H9 (cell line): Measurements from ENCODE around the gene ATF7IP2. TPM values are rescaled to one million over a fixed set of nuclear protein-coding genes. Genes with fewer than 3 reads are reported as not detected.

Experiments
- DNase-seq: peaks from one replicate; pipeline ENCODE4 v3.0.0-alpha.2; 2017
- H2AFZ ChIP-seq: one replicate; pipeline ENCODE4 v1.6.1; 2013; ENCODE audit warnings: mild to moderate bottlenecking, low read length, control low read depth, moderate library complexity
- H2AK5ac ChIP-seq: 2 replicates; pipeline ENCODE4 v1.6.1; 2013; ENCODE audit warnings: low read length, control low read depth, mixed read lengths; ENCODE audit not compliant: insufficient read length
- H2BK120ac ChIP-seq: one replicate; pipeline ENCODE4 v1.6.1; 2013; ENCODE audit warnings: low read depth, mild to moderate bottlenecking, low read length, control low read depth, inconsistent platforms; ENCODE audit not compliant: poor library complexity, severe bottlenecking
- H2BK12ac ChIP-seq: 2 replicates; pipeline ENCODE4 v1.6.1; 2013; ENCODE audit warnings: low read length, control low read depth, mixed read lengths, low read depth; ENCODE audit not compliant: insufficient read length
- H2BK15ac ChIP-seq: 2 replicates; pipeline ENCODE4 v1.6.1; 2013; ENCODE audit warnings: low read depth, low read length, control low read depth
- H2BK20ac ChIP-seq: one replicate; pipeline ENCODE4 v1.6.1; 2013; ENCODE audit warnings: low read depth, mild to moderate bottlenecking, low read length, control low read depth, inconsistent platforms; ENCODE audit not compliant: poor library complexity, severe bottlenecking
- H2BK5ac ChIP-seq: 2 replicates; pipeline ENCODE4 v1.6.1; 2013; ENCODE audit warnings: low read length, control low read depth, mixed read lengths; ENCODE audit not compliant: insufficient read length
- H3K14ac ChIP-seq: 2 replicates; pipeline ENCODE4 v1.6.1; 2013; ENCODE audit warnings: low read length, control low read depth; ENCODE audit not compliant: insufficient read depth
- H3K18ac ChIP-seq: 2 replicates; pipeline ENCODE4 v1.6.1; 2013; ENCODE audit warnings: low read depth, mild to moderate bottlenecking, mixed read lengths, low read length, control low read depth; ENCODE audit not compliant: insufficient read length
- H3K23ac ChIP-seq: 2 replicates; pipeline ENCODE4 v1.6.1; 2013; ENCODE audit warnings: low read length, control low read depth, mixed read lengths, low read depth; ENCODE audit not compliant: insufficient read length
- H3K23me2 ChIP-seq: 2 replicates; pipeline ENCODE4 v1.6.1; 2013; ENCODE audit warnings: low read depth, mild to moderate bottlenecking, mixed read lengths, low read length, control low read depth; ENCODE audit not compliant: insufficient read length, poor library complexity, severe bottlenecking
- H3K27ac ChIP-seq: 2 replicates; pipeline ENCODE4 v1.5.1; 2013; ENCODE audit warnings: low read length, control low read depth, mixed read lengths, low read depth; ENCODE audit not compliant: insufficient read length
- H3K27me3 ChIP-seq: 2 replicates; pipeline ENCODE4 v1.6.1; 2013; ENCODE audit warnings: low read length, control low read depth, inconsistent platforms; ENCODE audit not compliant: insufficient read depth
- H3K4ac ChIP-seq: 2 replicates; pipeline ENCODE4 v1.6.1; 2013; ENCODE audit warnings: low read depth, mild to moderate bottlenecking, control low read depth, inconsistent platforms, low read length, moderate library complexity
- H3K4me1 ChIP-seq: 2 replicates; pipeline ENCODE4 v1.6.1; 2013; ENCODE audit warnings: low read length, control low read depth, inconsistent platforms; ENCODE audit not compliant: insufficient read depth
- H3K4me2 ChIP-seq: 2 replicates; pipeline ENCODE4 v1.6.1; 2013; ENCODE audit warnings: low read length, control low read depth, mixed read lengths; ENCODE audit not compliant: insufficient read length, insufficient read depth
- H3K56ac ChIP-seq: 2 replicates; pipeline ENCODE4 v1.6.1; 2013; ENCODE audit warnings: low read depth, mild to moderate bottlenecking, mixed read lengths, low read length, control low read depth; ENCODE audit not compliant: insufficient read length
- H3K79me1 ChIP-seq: 2 replicates; pipeline ENCODE4 v1.6.1; 2013; ENCODE audit warnings: low read depth, mild to moderate bottlenecking, moderate library complexity, low read length, control low read depth, inconsistent platforms; ENCODE audit not compliant: insufficient read depth, poor library complexity, severe bottlenecking
- H3K79me2 ChIP-seq: 2 replicates; pipeline ENCODE4 v1.6.1; 2013; ENCODE audit warnings: low read length, control low read depth, inconsistent platforms; ENCODE audit not compliant: insufficient read depth
- H3K9ac ChIP-seq: 2 replicates; pipeline ENCODE4 v1.6.1; 2013; ENCODE audit warnings: low read length, control low read depth, mixed read lengths; ENCODE audit not compliant: insufficient read length; ENCODE audit errors: extremely low read depth
- H3K9me3 ChIP-seq: one replicate; pipeline ENCODE4 v1.6.1; 2013; ENCODE audit warnings: low read depth, low read length, inconsistent platforms; ENCODE audit not compliant: control insufficient read depth
- H3T11ph ChIP-seq: one replicate; pipeline ENCODE4 v1.6.1; 2013; ENCODE audit warnings: mild to moderate bottlenecking, low read length, control low read depth, inconsistent platforms
- H4K20me1 ChIP-seq: one replicate; pipeline ENCODE4 v1.6.1; 2013; ENCODE audit not compliant: control insufficient read depth, insufficient read length, insufficient read depth
- H4K5ac ChIP-seq: 2 replicates; pipeline ENCODE4 v1.6.1; 2013; ENCODE audit warnings: low read depth, mild to moderate bottlenecking, mixed read lengths, low read length, control low read depth; ENCODE audit not compliant: insufficient read length
- H4K8ac ChIP-seq: replicated peaks from 2 replicates; pipeline ENCODE4 v1.6.1; 2013; ENCODE audit warnings: low read length, control low read depth, mixed read lengths, low read depth; ENCODE audit not compliant: insufficient read length
- H4K91ac ChIP-seq: 2 replicates; pipeline ENCODE4 v1.6.1; 2013; ENCODE audit warnings: low read depth, mild to moderate bottlenecking, moderate library complexity, mixed read lengths, low read length, control low read depth; ENCODE audit not compliant: insufficient read length
- H3K27ac Mint-ChIP-seq, 3 experiments: 2 replicates in 2 of 3; 3 replicates in 1 of 3; pipeline ENCODE4 v1.8.0; 2020 to 2021; ENCODE audit warnings: mixed read lengths in 3 of 3, mild to moderate bottlenecking in 1 of 3, moderate library complexity in 1 of 3
- H3K27me3 Mint-ChIP-seq: 2 replicates; pipeline ENCODE4 v1.8.0; 2021; ENCODE audit warnings: low read depth, mild to moderate bottlenecking, moderate library complexity, mixed read lengths
- H3K36me3 Mint-ChIP-seq, 3 experiments: 2 replicates in 2 of 3; 3 replicates in 1 of 3; pipeline ENCODE4 v1.8.0; 2020 to 2021; ENCODE audit warnings: low read depth in 3 of 3, mixed read lengths in 3 of 3; ENCODE audit not compliant: insufficient read depth in 1 of 3
- H3K4me1 Mint-ChIP-seq, 2 experiments: 2 replicates each; pipeline ENCODE4 v1.8.0; 2020; ENCODE audit warnings: mixed read lengths in 2 of 2
- H3K4me3 Mint-ChIP-seq, 2 experiments: 2 replicates in 1 of 2; 3 replicates in 1 of 2; pipeline ENCODE4 v1.8.0; 2020 to 2021; ENCODE audit warnings: mild to moderate bottlenecking in 2 of 2, mixed read lengths in 2 of 2, moderate library complexity in 1 of 2
- H3K9me3 Mint-ChIP-seq, 2 experiments: 2 replicates in 1 of 2; 3 replicates in 1 of 2; pipeline ENCODE4 v1.8.0; 2020; ENCODE audit warnings: mild to moderate bottlenecking in 2 of 2, mixed read lengths in 2 of 2, moderate library complexity in 1 of 2
- WGBS: extraction: QIAGEN DNeasy Blood & Tissue Kit; methylation state at CpG from one replicate; pipeline ENCODE4 v1.1.7; 2013; ENCODE audit warnings: missing lambda C conversion rate, low lambda C conversion rate, mixed read lengths; ENCODE audit not compliant: insufficient read length; ENCODE audit errors: extremely low coverage; 5-methylcytosine and 5-hydroxymethylcytosine counted together
- total RNA-seq: library from RNA; stranded (reverse); gene quantifications from 2 replicates; pipeline ENCODE4 v1.2.1, GENCODE V29; 2021
- TF ChIP-seq, protein P1 (sequence below): fragments of 200-600 bp; sonication (generic); conservative IDR thresholded peaks from 3 replicates; pipeline ENCODE4 v1.8.0; 2021; ENCODE audit warnings: antibody characterized with exemption, mild to moderate bottlenecking

The ATF7IP2 gene
- total RNA-seq, 1 experiment from 2014 or later: 21.5 TPM

GRCh38 chr16:10485698-10486382 is 100.0 kb downstream of the ATF7IP2 start:
- H3K79me1 ChIP-seq: no peaks in the 10 kb centered on the region
- no peaks in the 10 kb centered on the region for H4K20me1 ChIP-seq
- no peak overlapping the region for H4K91ac ChIP-seq
- no peak overlapping the region for H4K8ac ChIP-seq
- no peaks in the 10 kb centered on the region for H3K27me3 ChIP-seq
- H2AFZ ChIP-seq: no peak overlapping the region
- TF ChIP-seq, protein P1, sequence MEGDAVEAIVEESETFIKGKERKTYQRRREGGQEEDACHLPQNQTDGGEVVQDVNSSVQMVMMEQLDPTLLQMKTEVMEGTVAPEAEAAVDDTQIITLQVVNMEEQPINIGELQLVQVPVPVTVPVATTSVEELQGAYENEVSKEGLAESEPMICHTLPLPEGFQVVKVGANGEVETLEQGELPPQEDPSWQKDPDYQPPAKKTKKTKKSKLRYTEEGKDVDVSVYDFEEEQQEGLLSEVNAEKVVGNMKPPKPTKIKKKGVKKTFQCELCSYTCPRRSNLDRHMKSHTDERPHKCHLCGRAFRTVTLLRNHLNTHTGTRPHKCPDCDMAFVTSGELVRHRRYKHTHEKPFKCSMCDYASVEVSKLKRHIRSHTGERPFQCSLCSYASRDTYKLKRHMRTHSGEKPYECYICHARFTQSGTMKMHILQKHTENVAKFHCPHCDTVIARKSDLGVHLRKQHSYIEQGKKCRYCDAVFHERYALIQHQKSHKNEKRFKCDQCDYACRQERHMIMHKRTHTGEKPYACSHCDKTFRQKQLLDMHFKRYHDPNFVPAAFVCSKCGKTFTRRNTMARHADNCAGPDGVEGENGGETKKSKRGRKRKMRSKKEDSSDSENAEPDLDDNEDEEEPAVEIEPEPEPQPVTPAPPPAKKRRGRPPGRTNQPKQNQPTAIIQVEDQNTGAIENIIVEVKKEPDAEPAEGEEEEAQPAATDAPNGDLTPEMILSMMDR: no peak
- H3K9me3 ChIP-seq: no peaks in the 10 kb centered on the region
- H4K5ac ChIP-seq: no peak overlapping the region
- no peak overlapping the region for H3T11ph ChIP-seq
- H2AK5ac ChIP-seq: no peak overlapping the region
- no peak overlapping the region for H3K4me2 ChIP-seq
- H2BK120ac ChIP-seq: no peak overlapping the region
- H3K56ac ChIP-seq: no peak overlapping the region
- no peak overlapping the region for H2BK15ac ChIP-seq
- H2BK12ac ChIP-seq: no peak overlapping the region
- no peak overlapping the region for H3K27ac ChIP-seq
- peaks cover 16 to 34% (median 21%) of the 10 kb centered on the region in 3 experiments for H3K36me3 Mint-ChIP-seq
- no peaks in the 10 kb centered on the region for H3K27me3 Mint-ChIP-seq
- H3K27ac Mint-ChIP-seq: no peak overlapping the region
- H3K4me3 Mint-ChIP-seq: no peak overlapping the region
- peaks cover 0 to 5% of the 10 kb centered on the region in 2 experiments; a peak in 2 of 4 replicates for H3K4me1 Mint-ChIP-seq
- H3K4me1 ChIP-seq: no peaks in the 10 kb centered on the region
- H3K4ac ChIP-seq: no peak overlapping the region
- DNase-seq: no peak
- H3K9ac ChIP-seq: no peak overlapping the region
- no peak overlapping the region for H2BK20ac ChIP-seq
- H3K9me3 Mint-ChIP-seq: peaks cover 14 to 26% of the 10 kb centered on the region in 2 experiments; a peak in 4 of 5 replicates
- H2BK5ac ChIP-seq: no peak overlapping the region
- WGBS: no CpG with 5 or more reads among the region's 12 CpGs
- H3K14ac ChIP-seq: no peak overlapping the region
- H3K23ac ChIP-seq: no peak overlapping the region
- H3K23me2 ChIP-seq: no peaks in the 10 kb centered on the region
- no peak overlapping the region for H3K18ac ChIP-seq
- H3K79me2 ChIP-seq: no peaks in the 10 kb centered on the region
